ENCODE data around the gene HAUS7. TPM values are rescaled to one million over a fixed set of nuclear protein-coding genes. Genes with fewer than 3 reads are reported as not detected.

HAUS7 gene
- total RNA-seq, 1 experiment from 2014 or later: 28.9 TPM

DNA sequence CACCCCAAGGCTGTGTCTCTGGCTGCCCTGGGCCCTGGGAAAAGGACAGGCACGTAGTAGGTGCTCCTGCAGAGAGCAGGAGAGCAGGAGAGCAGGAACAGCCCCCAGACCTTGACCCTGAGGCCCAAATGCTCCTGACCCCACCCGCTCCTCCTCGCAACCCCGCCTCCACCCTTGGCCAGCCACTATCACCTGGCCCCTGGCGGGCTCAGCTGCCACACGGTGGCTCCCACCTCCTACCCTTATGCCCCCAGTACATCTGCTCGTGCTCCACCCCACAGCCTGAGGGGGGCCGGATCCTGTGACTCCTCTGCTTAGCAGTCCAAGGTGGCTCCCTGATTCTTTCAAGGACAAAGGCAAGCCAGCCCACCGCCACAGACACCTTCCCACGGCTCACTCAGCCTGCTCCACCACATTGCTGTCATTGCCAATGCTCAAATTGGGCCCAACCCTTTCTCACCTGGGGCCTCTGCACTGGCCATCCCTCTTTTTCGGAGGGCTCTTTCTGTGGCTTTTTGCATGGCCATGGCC lies 5.4 kb upstream of the HAUS7 start:
- no peak for DNase-seq (ENCODE audit: low read depth, low spot score)
- H3K27me3 ChIP-seq (ENCODE audit: insufficient read depth, low read length): no peaks in the 10 kb centered on the region
- H3K4me3 ChIP-seq (replicated peaks in 1 of 2; ENCODE audit: low read depth in 1 of 2, low read length in 2 of 2): no peak overlapping the region
- no TSS peak for BruUV-seq (replicated peaks)
- H3K79me2 ChIP-seq (ENCODE audit: insufficient read depth, low read length): no peaks in the 10 kb centered on the region
- intact Hi-C loops (cut with micrococcal nuclease): no loop called here
- H3K4me2 ChIP-seq (ENCODE audit: low read length): no peak overlapping the region
- H3K36me3 ChIP-seq (ENCODE audit: control insufficient read depth in 1 of 2, insufficient read depth in 2 of 2, low read length in 2 of 2): no peaks in the 10 kb centered on the region
- no peak overlapping the region for H3K9ac ChIP-seq (ENCODE audit: low read length)
- H3K4me1 ChIP-seq (ENCODE audit: control insufficient read depth in 1 of 2, insufficient read depth in 2 of 2, low read length in 2 of 2): peaks cover 0 to 5% of the 10 kb centered on the region in 2 experiments; a peak in 1 of 4 replicates
- CTCF ChIA-PET: no interaction called here
- no peak for TF ChIP-seq SRF (IDR thresholded peaks at IDR 0.05; ENCODE audit: low read depth)
- H4K20me1 ChIP-seq (ENCODE audit: insufficient read depth): no peaks in the 10 kb centered on the region
- POLR2A ChIA-PET: no interaction called here
- RAD21 ChIA-PET (ENCODE audit: low non-redundant PET in 1 of 2, low total read pairs in 2 of 2, uncharacterized antibody in 2 of 2, unreplicated experiment in 2 of 2): no interaction called here
- no peak overlapping the region for H3K27ac ChIP-seq (ENCODE audit: low read depth, low read length)
- H3K9me3 ChIP-seq (ENCODE audit: control insufficient read depth in 1 of 2, insufficient read depth in 1 of 2, low read depth in 1 of 2, low read length in 2 of 2): no peaks in the 10 kb centered on the region
- no peak for ATAC-seq
- no peaks in the 10 kb centered on the region for H3K9me2 ChIP-seq (ENCODE audit: insufficient read depth)
- H2AFZ ChIP-seq (ENCODE audit: low read depth, low read length, poor library complexity, severe bottlenecking): no peak overlapping the region

DNA sequence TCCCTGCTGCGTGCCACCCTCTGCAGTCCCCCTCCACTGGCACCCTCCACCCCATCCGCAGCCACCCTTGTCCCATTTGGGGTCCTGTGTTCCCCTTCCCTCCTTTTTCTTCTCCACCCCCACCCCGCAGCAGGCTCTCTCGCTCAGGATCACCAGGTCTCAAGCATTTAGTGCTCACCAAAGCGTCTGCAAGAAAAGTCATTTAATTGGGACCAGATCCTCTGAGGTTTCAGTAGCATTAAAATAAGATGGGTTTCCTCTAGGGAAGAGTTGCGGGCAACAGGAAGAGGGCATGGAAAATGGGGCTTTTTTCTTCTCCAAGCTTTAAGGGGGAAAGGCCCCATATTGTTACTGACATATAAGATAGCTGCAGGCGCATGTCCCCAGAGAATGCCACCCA lies 4.9 kb upstream of the HAUS7 start:
- DNase-seq (ENCODE audit: low read depth, low spot score) (no peak), ATAC-seq (no peak)
- Histone ChIP-seq H3K4me3 (replicated peaks in 1 of 2; ENCODE audit: low read depth in 1 of 2, low read length in 2 of 2) (no peak overlapping the region), H3K4me1 (ENCODE audit: control insufficient read depth in 1 of 2, insufficient read depth in 2 of 2, low read length in 2 of 2) (peaks cover 0 to 5% of the 10 kb centered on the region in 2 experiments; a peak in 1 of 4 replicates), H3K4me2 (ENCODE audit: low read length) (no peak overlapping the region), H3K9me2 (ENCODE audit: insufficient read depth) (no peaks in the 10 kb centered on the region), H3K79me2 (ENCODE audit: insufficient read depth, low read length) (no peaks in the 10 kb centered on the region), H3K9me3 (ENCODE audit: control insufficient read depth in 1 of 2, insufficient read depth in 1 of 2, low read depth in 1 of 2, low read length in 2 of 2) (no peaks in the 10 kb centered on the region), H3K27ac (ENCODE audit: low read depth, low read length) (no peak overlapping the region), H2AFZ (ENCODE audit: low read depth, low read length, poor library complexity, severe bottlenecking) (no peak overlapping the region), H3K27me3 (ENCODE audit: insufficient read depth, low read length) (no peaks in the 10 kb centered on the region), H3K9ac (ENCODE audit: low read length) (no peak overlapping the region), H3K36me3 (ENCODE audit: control insufficient read depth in 1 of 2, insufficient read depth in 2 of 2, low read length in 2 of 2) (no peaks in the 10 kb centered on the region), H4K20me1 (ENCODE audit: insufficient read depth) (no peaks in the 10 kb centered on the region)
- no TSS peak for BruUV-seq (replicated peaks)
- intact Hi-C loops (cut with micrococcal nuclease): no loop called here
- RAD21 ChIA-PET (ENCODE audit: low non-redundant PET in 1 of 2, low total read pairs in 2 of 2, uncharacterized antibody in 2 of 2, unreplicated experiment in 2 of 2): no interaction called here
- CTCF ChIA-PET: no interaction called here
- POLR2A ChIA-PET: no interaction called here
- TF ChIP-seq JUND (IDR thresholded peaks at IDR 0.05): no peak
- TF ChIP-seq POLR2AphosphoS5 (IDR thresholded peaks at IDR 0.05; ENCODE audit: low read depth, low read length): no peak
- TF ChIP-seq EZH2 (IDR thresholded peaks at IDR 0.05): no peak
- no peak for TF ChIP-seq SRF (IDR thresholded peaks at IDR 0.05; ENCODE audit: low read depth)
- TF ChIP-seq SP1 (IDR thresholded peaks at IDR 0.05; ENCODE audit: low read depth): no peak
- TF ChIP-seq, protein P1, sequence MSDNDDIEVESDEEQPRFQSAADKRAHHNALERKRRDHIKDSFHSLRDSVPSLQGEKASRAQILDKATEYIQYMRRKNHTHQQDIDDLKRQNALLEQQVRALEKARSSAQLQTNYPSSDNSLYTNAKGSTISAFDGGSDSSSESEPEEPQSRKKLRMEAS (IDR thresholded peaks at IDR 0.05): no peak
- no peak for TF ChIP-seq ZNF274 (IDR thresholded peaks at IDR 0.05; ENCODE audit: low read depth, low read length)
- TF ChIP-seq POLR2A (IDR thresholded peaks at IDR 0.05; ENCODE audit: borderline replicate concordance, extremely low read depth, insufficient read depth, insufficient read length): no peak
- TF ChIP-seq EGR1 (IDR thresholded peaks at IDR 0.05; ENCODE audit: low read depth): no peak
- TF ChIP-seq, protein P2, sequence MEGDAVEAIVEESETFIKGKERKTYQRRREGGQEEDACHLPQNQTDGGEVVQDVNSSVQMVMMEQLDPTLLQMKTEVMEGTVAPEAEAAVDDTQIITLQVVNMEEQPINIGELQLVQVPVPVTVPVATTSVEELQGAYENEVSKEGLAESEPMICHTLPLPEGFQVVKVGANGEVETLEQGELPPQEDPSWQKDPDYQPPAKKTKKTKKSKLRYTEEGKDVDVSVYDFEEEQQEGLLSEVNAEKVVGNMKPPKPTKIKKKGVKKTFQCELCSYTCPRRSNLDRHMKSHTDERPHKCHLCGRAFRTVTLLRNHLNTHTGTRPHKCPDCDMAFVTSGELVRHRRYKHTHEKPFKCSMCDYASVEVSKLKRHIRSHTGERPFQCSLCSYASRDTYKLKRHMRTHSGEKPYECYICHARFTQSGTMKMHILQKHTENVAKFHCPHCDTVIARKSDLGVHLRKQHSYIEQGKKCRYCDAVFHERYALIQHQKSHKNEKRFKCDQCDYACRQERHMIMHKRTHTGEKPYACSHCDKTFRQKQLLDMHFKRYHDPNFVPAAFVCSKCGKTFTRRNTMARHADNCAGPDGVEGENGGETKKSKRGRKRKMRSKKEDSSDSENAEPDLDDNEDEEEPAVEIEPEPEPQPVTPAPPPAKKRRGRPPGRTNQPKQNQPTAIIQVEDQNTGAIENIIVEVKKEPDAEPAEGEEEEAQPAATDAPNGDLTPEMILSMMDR (IDR thresholded peaks at IDR 0.05 in 2 of 3, conservative IDR thresholded peaks at IDR 0.05 in 1 of 3; ENCODE audit: borderline replicate concordance in 1 of 3, insufficient read depth in 1 of 3, low read depth in 2 of 3, low read length in 2 of 3): no peak
- no peak for TF ChIP-seq ZFX (IDR thresholded peaks at IDR 0.05)
- TF ChIP-seq, protein P3, sequence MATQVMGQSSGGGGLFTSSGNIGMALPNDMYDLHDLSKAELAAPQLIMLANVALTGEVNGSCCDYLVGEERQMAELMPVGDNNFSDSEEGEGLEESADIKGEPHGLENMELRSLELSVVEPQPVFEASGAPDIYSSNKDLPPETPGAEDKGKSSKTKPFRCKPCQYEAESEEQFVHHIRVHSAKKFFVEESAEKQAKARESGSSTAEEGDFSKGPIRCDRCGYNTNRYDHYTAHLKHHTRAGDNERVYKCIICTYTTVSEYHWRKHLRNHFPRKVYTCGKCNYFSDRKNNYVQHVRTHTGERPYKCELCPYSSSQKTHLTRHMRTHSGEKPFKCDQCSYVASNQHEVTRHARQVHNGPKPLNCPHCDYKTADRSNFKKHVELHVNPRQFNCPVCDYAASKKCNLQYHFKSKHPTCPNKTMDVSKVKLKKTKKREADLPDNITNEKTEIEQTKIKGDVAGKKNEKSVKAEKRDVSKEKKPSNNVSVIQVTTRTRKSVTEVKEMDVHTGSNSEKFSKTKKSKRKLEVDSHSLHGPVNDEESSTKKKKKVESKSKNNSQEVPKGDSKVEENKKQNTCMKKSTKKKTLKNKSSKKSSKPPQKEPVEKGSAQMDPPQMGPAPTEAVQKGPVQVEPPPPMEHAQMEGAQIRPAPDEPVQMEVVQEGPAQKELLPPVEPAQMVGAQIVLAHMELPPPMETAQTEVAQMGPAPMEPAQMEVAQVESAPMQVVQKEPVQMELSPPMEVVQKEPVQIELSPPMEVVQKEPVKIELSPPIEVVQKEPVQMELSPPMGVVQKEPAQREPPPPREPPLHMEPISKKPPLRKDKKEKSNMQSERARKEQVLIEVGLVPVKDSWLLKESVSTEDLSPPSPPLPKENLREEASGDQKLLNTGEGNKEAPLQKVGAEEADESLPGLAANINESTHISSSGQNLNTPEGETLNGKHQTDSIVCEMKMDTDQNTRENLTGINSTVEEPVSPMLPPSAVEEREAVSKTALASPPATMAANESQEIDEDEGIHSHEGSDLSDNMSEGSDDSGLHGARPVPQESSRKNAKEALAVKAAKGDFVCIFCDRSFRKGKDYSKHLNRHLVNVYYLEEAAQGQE (IDR thresholded peaks at IDR 0.05; ENCODE audit: low read depth): no peak
- TF ChIP-seq SIN3A (IDR thresholded peaks at IDR 0.05; ENCODE audit: low read depth): no peak
- TF ChIP-seq FOSL1 (IDR thresholded peaks at IDR 0.05; ENCODE audit: low read depth): no peak
- no peak for TF ChIP-seq CBX3 (IDR thresholded peaks at IDR 0.05; ENCODE audit: low read depth)
- TF ChIP-seq, protein P4, sequence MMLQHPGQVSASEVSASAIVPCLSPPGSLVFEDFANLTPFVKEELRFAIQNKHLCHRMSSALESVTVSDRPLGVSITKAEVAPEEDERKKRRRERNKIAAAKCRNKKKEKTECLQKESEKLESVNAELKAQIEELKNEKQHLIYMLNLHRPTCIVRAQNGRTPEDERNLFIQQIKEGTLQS (IDR thresholded peaks at IDR 0.05): no peak
- no peak for TF ChIP-seq TCF7L2 (IDR thresholded peaks at IDR 0.05; ENCODE audit: borderline replicate concordance, extremely low read depth, insufficient read depth, insufficient read length)
- TF ChIP-seq ELF1 (IDR thresholded peaks at IDR 0.05; ENCODE audit: borderline replicate concordance, low read depth): no peak

Measured in HCT116 (cell line).